GM21737 (cell line): ENCODE results near the gene SLFN5.
"Not testable (repeated sequence)": the region's sequence is repeated elsewhere in the genome, so short reads cannot be mapped to it uniquely, and the experiment has no call there.

ENCODE experiments used
- ATAC-seq: cut with Tn5 transposase; IDR thresholded peaks from one replicate; pipeline ENCODE4 v1.9.1; 2021; ENCODE audit warnings: mild to moderate bottlenecking, moderate library complexity; ENCODE audit not compliant: unreplicated experiment

SLFN5 gene

DNA sequence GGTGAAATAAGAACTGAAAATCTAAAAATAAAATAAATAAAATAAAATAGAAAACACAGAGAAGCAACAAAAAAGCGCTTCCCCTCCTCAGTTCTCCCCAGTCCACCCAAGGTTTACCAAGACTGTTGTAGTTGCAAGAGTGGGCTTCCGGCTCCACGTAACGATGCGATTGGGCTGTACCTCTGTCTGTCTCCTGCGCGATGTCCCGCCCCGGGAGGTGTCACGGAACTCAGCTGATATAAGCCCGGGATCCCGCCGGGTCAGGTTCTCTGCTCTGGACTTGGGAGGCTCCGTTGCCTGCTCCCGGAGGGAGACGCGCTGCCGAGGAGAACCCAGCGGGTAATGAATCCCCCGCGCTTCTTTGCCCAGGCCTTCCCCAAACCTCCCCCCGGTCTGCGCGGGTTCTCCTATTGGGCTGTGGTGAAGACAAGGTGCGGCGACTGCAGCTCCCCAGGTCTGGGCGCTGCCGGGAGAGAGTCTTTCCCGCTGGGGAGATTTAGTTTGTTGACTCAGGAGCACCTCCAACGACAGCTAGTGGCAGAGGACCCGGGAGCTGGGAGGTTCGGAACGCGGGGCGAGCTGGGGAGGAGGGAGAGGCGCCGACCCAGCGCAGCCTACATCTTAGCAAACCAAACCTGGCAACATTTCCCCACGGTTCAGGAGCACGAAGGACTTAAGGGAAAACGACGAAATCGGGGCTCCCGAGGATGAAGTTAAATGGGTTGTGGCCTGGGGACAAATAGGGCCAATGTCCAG, at the start of gene SLFN5:
SLFN5 (plus strand) TSS at position 268 of the 756 bp plus-strand sequence. CDS start 15,619 bp downstream, outside the sequence.
- peak; percentile 47 for ATAC-seq

DNA sequence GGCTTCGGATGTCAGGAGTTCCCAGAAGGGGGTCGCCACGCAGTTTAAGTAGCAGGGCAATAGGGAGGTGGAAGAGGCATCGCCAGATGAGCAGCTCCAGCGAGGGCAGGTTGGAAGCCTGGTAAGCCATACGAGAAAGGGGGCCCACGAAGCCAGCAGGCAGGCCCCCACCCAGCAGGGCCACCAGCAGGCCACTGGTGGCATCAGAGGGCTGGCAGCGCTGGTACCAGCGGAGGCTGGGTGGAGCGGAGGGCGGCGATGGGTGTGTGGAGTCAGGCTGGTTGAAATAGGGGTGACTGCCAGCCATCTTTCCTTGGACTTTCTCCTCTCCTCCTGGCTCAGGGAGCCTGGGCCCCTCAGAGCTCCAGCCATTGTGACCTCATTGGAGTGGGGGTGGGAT, 48.9 kb upstream of the SLFN5 start, which contains the start of gene SLC35G3:
SLC35G3 (minus strand) TSS at position 393 of the 400 bp plus-strand sequence; CDS start at position 307, 86 bp downstream.
- ATAC-seq = not testable (repeated sequence)

DNA sequence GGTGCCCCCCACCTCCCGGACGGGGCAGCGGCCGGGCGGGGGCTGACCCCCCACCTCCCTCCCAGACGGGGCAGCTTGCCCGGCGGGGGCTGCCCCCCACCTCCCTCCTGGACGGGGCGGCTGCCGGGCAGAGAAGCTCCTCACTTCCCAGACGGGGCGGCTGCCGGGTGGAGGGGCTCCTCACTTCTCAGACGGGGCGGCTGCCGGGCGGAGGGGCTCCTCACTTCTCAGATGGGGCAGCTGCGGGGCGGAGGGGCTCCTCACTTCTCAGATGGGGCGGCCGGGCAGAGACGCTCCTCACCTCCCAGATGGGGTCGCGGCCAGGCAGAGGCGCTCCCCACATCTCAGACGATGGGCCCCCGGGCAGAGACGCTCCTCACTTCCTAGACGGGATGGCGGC, 47.8 kb upstream of the SLFN5 start:
- ATAC-seq = not testable (repeated sequence)

DNA sequence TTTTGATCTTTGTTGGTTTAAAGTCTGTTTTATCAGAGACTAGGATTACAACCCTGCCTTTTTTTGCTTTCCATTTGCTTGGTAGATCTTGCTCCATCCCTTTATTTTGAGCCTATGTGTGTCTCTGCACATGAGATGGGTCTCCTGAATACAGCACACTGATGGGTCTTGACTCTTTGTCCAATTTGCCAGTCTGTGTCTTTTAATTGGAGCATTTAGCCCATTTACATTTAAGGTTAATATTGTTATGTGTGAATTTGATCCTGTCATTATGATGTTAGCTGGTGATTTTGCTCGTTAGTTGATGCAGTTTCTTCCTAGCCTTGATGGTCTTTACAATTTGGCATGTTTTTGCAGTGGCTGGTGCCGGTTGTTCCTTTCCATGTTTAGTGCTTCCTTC, 40.3 kb upstream of the SLFN5 start:
- ATAC-seq = not testable (repeated sequence)

DNA sequence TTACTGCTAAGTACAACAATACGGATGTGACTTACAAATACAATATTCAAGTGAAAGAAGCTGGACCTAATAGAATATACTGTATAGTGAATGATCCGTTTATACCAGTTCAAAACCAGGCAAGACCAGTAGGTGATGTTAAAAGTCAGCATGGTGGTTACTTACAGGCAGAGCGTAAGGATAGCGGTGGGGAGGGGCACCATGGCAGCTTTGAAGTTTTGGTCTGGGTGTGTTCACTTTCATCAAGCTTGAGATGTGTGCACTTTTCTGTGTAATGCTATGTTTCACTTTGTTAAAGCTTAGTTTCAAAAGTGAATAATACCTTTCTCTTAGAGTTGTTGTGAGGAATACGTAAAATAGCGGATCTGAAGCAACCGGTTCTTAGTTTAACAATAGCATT, 32.1 kb upstream of the SLFN5 start:
- no peak for ATAC-seq

DNA sequence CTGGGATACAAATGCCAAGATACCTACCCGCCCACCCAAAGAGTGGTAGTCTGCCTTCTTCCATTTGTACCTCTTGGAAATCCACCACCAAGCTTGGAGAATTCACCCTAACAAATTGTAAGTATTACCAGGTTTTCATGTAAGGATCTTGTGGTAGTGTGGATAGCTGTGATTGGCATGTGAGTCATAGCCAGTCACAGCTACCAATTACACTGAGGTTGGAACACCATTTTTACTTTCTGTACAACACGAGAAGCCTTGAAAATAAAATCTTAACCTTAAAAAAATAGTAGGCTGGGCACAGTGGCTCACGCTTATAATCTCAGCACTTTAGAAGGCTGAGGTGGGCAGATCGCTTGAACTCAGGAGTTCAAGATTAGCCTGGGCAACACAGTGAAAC, 30.2 kb upstream of the SLFN5 start:
- no peak for ATAC-seq

DNA sequence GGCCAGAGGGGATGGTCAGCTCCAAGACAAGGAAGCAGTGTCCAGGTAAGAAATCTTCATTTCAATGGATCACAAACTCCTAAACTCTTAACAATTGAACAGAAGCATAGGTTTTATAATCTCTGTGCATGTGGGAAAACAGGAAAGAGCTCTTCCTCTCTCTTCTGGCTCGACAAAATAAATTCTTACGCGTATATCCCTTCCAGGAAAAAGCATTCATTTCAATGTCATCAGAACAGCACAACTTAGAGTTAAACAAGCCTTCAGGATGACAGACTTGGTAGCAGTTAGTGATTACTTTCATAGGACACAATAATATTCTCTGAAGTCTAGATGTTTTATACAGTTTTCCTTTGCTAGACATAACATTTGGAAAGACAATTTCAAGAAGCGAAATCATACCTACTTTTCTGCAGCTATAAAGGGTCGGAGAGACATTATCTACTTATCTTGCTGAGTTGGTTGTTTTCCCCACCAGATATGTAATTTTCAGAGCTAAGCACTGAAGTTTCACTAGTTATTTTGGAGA, 29.4 kb upstream of the SLFN5 start:
- ATAC-seq = no peak

DNA sequence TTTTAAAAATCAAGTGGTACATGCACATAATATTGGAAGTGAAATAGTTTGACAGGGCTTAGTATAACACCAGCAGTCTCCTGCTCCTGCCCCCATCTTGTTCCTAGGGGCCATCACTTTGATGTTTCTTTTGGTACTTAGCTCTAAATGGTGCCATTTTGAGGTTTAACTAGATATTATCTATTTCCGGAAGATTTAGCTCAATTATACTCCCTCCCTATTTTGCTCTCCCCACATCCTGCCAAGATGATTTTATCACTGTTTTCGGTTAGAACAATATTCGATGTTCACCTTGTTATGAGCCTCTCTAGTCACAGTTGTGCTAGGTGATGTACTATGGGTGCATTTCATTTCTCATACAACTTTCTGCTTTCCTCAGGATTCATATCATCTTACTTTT, 28.7 kb upstream of the SLFN5 start:
- ATAC-seq = no peak

DNA sequence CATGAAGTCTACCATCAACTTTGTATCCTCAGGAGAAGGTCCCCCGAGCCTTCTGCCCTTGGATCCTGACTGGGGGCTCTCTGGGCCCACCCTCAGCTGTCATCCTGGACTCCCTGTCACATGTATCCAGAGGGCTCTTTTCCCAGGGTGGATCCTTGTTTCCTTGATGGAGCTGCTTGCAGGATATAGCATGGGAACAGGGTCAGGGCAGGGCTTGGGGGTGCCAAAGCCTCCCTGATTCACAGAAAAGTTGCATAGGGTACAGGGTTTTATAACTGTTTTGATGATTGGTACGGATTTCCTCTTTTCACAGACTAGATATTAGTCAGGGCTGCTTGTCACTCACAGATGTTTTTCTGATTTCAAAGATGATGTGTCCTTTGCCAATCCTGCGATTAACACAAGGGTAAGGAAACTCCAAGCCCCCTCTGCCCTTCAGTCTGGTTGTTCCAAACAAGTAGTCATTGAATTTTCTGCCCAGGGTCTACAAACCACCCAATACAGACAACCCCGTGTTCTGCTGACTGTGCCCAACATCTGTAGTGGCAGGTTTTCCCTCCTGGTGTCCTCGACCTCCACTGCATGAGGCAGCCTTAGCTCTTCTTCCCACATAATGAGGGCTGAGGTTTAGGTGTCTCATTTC, 28.1 kb upstream of the SLFN5 start:
- no peak for ATAC-seq

DNA sequence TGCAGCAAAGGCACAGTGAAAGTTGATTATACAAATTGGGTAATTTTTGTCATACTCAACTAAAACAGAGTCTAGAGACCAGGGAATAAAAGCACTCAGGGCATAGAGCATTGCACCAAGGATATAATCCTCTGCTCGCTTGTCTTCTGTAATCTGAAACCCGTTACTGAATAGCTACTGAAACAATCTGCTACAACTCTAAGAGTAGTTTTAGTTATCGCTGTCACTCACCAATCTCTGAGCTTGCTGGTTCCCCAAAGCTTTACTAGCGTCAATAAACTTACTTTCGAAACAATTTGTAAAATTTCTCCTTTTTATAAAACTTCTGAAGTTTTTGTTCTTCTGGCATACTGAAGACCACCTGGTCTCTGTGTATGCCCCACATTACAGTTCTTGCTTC, 25.8 kb upstream of the SLFN5 start:
- ATAC-seq = no peak

DNA sequence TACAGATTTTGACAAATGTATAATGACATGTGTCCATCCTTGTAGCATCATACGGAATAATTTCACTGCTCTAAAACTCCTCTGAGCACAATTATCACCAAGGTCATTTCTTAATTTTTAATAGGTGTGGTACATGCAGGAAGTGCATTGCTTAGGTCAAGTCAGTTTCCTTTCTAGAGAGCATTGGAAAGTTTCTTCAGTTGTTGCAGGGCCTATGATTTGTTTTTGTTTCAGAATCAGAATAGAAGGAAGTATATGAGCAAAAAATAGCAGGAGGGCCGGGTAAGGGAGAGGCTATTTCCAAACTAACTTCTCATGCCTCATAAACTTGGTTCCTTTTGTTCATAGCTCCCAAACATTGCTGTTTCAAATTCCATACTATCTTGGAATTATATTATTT, 24.0 kb upstream of the SLFN5 start:
- no peak for ATAC-seq

DNA sequence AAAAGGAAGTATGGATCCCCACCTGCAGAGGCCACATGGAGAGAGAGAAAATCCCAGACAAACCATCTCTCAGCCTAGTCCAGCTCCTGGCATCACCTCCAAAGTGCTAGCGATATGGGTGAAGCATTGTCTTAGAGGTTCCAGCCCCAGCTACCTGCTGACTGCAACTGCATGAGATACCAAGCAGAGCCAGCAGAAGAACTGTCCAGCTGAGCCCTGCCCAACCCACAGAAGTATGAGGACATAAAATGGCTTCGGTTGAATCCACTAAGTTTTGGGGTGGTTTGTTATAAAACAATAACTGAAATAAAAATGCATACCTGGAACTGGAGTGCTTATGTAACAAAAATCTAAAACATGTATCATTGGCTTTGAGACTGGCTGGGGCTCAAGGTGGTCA, 20.4 kb upstream of the SLFN5 start:
- no peak for ATAC-seq

DNA sequence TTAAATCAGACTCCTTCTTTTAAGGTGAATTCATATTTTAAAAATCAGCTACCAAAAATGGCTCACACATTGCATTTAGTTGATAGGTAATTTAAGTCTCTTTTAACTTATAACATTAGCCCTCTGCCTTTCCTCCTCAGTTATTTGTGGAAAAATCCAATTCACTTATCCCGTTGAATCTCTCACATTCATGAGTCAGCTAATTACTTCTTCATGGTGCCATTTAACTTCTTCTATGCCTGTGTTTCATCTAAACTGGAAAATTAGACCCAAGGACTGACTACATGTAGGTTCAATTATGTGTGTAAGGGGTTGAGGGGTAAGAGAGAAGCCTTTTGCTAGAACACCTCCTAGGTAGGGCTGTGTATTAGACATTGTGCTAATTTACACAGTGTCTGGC, 18.4 kb upstream of the SLFN5 start:
- ATAC-seq = no peak

DNA sequence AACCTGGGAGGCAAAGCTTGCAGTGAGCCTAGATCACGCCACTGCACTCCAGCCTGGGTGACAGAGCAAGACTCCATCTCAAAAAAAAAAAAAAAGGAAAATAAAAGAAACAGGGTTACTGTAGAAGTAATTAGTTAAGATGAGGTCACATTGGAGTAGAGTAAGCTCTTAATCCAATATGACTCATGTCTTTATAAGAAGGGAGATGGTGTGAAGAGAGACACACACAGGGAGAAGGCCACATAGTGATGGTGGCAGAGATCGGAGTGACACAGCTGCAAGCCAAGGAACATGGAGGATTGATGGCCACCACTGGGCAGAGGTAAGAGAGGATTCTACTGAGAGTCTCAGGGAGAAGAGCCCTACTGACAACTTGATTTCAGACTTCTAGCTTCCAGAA, 15.3 kb upstream of the SLFN5 start:
- no peak for ATAC-seq

DNA sequence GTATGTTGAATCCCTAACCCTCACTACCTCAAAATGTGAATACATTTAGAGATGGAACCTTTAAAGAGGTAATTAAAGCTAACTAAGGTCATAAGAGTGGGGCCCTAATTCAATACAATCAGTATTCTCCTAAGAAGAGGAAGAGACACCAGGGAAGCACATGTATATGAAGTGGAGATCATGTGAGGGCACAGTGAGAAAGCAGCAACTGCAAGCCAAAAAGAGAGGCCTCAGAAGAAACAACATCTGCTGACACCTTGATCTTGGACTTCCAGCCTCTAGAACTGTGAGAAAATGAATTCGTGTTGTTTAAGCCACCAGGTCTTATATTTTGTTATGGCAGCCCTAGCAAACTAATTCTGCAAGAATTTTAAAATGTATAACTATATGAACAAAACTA, 13.2 kb upstream of the SLFN5 start:
- no peak for ATAC-seq

DNA sequence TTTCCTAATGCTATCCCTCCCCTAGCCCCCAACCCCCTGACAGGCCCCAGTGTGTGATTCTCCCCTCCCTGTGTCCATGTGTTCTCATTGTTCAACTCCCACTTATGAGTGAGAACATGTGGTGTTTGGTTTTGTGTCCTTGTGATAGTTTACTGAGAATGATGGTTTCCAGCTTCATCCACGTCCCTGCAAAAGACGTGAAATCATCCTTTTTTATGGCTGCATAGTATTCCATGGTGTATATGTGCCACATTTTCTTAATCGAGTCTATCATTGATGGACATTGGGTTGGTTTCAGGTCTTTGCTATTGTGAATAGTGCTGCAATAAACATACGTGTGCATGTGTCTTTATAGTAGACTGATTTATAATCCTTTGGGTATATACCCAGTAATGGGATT, 8.6 kb upstream of the SLFN5 start:
- ATAC-seq = not testable (repeated sequence)

DNA sequence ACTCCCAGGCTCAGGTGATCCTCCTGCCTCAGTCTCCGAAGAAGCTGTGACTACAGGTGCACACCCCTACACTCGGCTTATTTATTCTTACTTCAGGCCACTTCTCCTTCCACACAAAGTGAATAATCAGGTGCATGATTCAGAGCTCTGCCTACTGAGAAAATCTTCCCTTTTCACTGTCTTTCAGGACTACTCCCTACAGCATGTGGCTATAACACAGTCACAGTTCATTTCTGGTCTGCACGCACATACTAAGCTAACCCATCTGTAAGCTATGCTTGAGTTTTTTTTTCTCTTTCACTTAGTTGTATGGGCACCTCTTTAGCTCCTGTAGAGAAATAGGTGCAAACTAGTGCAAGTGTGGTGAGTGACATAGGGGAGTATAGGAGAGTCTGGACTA, 7.6 kb upstream of the SLFN5 start:
- ATAC-seq = no peak

DNA sequence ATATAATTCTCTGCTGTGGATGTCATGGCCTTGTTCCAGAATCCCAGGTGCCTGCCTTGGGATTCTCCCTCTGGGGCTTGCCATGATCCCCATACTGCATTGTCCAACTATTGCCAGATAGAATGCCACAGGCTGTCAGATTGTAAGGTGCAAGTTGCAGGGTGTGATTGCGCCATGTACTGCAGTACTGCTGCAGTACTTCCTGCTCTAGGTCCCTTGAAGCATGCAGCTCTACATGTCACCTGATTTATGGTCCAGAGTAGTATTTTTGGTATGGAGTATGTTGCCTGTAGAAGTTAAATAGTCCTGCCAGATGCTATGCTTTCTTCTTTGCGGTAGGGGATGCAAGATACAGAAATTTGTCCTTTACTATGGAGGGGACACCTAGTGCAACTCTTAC, 7.0 kb upstream of the SLFN5 start:
- ATAC-seq = no peak

DNA sequence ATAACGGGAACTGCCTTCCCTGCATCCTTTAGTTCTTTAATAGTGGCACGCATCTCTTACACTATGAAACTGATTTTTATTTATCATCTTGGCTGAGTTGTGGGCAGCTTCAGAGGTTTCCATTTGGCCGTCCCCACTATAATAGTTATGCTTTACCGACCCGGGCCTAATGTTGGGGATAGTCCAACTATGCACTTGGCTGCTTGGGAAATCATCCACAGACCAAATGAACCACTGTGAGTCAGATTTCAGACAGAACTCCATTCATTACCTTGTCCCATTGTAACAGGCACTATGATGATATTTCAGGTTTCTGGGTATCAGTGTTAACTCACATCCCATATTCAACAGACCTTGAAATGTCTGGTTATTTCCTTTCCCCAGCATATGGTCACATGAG, 6.1 kb upstream of the SLFN5 start:
- no peak for ATAC-seq

DNA sequence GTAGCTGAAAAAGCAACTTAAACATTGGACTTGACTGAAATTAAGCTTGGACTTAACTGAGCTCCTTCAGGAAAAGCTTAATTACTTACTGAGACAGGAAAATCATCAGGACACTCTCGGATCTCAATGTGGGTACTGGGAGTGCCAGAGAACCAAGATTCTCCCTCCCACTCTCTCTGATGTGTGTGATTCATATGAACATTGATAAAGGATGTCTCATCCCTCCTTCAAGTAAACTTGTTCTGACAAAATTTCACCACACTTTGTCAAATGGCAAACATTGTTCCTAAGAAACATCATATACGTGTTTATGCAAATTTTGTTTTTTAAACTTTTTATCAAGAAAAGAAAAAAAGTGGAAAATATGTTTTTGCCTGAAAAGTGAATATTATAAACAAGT, 4.1 kb upstream of the SLFN5 start:
- ATAC-seq = no peak

DNA sequence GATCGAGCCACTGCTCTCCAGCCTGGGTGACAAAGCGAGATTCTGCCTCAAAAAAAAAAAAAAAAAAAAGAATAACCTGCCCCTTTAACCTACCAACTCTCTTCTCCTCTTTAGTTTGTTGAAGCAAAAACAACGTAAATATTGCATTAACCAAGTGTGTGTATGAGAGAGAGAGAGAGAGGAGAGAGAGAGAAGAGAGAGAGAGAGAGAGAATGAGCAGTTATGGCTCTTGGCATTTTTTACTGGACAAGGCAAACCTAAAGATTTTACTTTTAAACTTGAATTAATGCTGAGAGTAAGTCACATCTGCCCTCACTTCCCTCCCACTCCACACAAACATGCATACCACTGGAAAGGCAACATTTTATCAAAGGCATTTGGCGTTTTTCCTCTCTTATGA, 3.0 kb upstream of the SLFN5 start:
- ATAC-seq = no peak

DNA sequence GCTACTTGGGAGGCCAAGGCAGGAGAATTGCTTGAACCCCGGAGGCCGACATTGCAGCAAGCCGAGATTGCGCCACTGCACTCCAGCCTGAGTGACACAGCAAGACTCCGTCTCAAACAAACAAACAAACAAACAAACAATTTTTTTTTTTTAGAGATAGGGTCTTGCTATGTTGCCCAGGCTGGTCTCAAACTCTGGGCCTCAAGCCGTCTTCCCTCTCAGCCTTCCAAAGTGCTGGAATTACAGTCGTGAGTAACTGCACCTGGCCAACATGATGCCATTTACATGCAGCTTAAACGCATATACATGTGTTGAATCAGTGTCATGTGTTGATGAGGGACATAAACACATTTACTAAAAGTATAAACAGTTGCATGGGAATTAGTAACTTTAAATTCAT, 2.0 kb upstream of the SLFN5 start:
- no peak for ATAC-seq
